AG10803 (cell line): ENCODE measurements around the gene PIEZO1.
A peak's percentile ranks its signal among the peaks of the same experiment; 100 is the strongest.
"Not testable (repeated sequence)": the region's sequence is repeated elsewhere in the genome, so short reads cannot be mapped to it uniquely, and the experiment has no call there.

Experiments used
- DNase-seq: peaks from one replicate; pipeline ENCODE4 v3.0.0; 2010; ENCODE audit warnings: low read depth
- H3K4me3 ChIP-seq: 2 replicates; pipeline ENCODE4 v1.5.1; 2011; ENCODE audit warnings: mild to moderate bottlenecking, low read length, control low read depth
- CTCF ChIP-seq: conservative IDR thresholded peaks from 2 replicates; pipeline ENCODE4 v1.5.1; 2011; ENCODE audit warnings: mild to moderate bottlenecking, low read length, control low read depth, inconsistent platforms

Gene PIEZO1

GRCh38 chr16:88677721-88678120 lies 107.3 kb downstream of the PIEZO1 start:
- DNase-seq = no peak
- H3K4me3 ChIP-seq = no peak overlapping the region
- no peak for TF ChIP-seq CTCF

GRCh38 chr16:88676502-88677242 lies 108.3 kb downstream of the PIEZO1 start:
- H3K4me3 ChIP-seq = no peak overlapping the region
- DNase-seq = no peak
- no peak for TF ChIP-seq CTCF

GRCh38 chr16:88673716-88674379 lies 111.2 kb downstream of the PIEZO1 start:
- no peak for DNase-seq
- TF ChIP-seq CTCF = no peak
- H3K4me3 ChIP-seq = no peak overlapping the region

- H3K4me3 ChIP-seq = no peak overlapping the region
- DNase-seq = no peak
- no peak for TF ChIP-seq CTCF
These were observed 112.2 kb downstream of the PIEZO1 start for GRCh38 chr16:88672776-88673175.

GRCh38 chr16:88671806-88672205 lies 113.2 kb downstream of the PIEZO1 start:
- no peak for TF ChIP-seq CTCF
- DNase-seq = no peak
- H3K4me3 ChIP-seq = no peak overlapping the region

- peak; percentile 72 for DNase-seq
- no peak for TF ChIP-seq CTCF
- H3K4me3 ChIP-seq = no peak overlapping the region
These were observed 115.0 kb downstream of the PIEZO1 start for GRCh38 chr16:88669980-88670379.

- DNase-seq, H3K4me3 ChIP-seq: not testable (repeated sequence)
These were observed 115.5 kb downstream of the PIEZO1 start for GRCh38 chr16:88669493-88669892.
